Measurements from ENCODE around the gene TTN. TPM values are rescaled to one million over a fixed set of nuclear protein-coding genes. Genes with fewer than 3 reads are reported as not detected.

The TTN gene
- total and polyA plus RNA-seq, 2 of the 8 experiments (the other 6 are each of a cell fraction or from before 2014, with no cell fraction given) = 0.30 to 9.7 TPM

- Histone ChIP-seq H2BK20ac (ENCODE audit: low read length) (no peak overlapping the region), H3K4me2 (ENCODE audit: insufficient read depth in 1 of 2, low read depth in 2 of 2, low read length in 2 of 2) (no peak overlapping the region), H2BK120ac (replicated peaks; ENCODE audit: low read depth, low read length) (no peak overlapping the region), H4K20me1 (replicated peaks in 1 of 2; ENCODE audit: control insufficient read depth in 1 of 2, insufficient read depth in 2 of 2, low read length in 2 of 2) (no peaks in the 10 kb centered on the region), H3K79me2 (ENCODE audit: control insufficient read depth in 1 of 2, insufficient read depth in 2 of 2, low read length in 2 of 2) (no peaks in the 10 kb centered on the region), H4K91ac (replicated peaks; ENCODE audit: insufficient read length, low read length) (no peak overlapping the region), H3K4ac (replicated peaks; ENCODE audit: insufficient read length, low read depth, low read length) (no peak overlapping the region), H2BK5ac (ENCODE audit: low read depth, low read length) (no peak overlapping the region), H3K4me1 (replicated peaks in 1 of 4; ENCODE audit: control insufficient read depth in 3 of 4, insufficient read depth in 4 of 4, low read length in 3 of 4) (peaks cover 0 to 13% (median 7%) of the 10 kb centered on the region in 4 experiments; a peak in 3 of 7 replicates), H4K8ac (ENCODE audit: extremely low read depth, insufficient read depth, low read length) (no peak overlapping the region), H2BK15ac (ENCODE audit: low read length) (no peak overlapping the region), H3K9me3 (ENCODE audit: insufficient read depth in 2 of 2, low read depth in 1 of 2, low read length in 1 of 2) (peaks cover 0 to 3% of the 10 kb centered on the region in 2 experiments; a peak in 1 of 4 replicates), H3K79me1 (ENCODE audit: low read depth, low read length) (no peaks in the 10 kb centered on the region), H3K36me3 (ENCODE audit: control insufficient read depth in 2 of 4, insufficient read depth in 4 of 4, low read length in 3 of 4) (no peaks in the 10 kb centered on the region; a peak in 1 of 8 replicates), H4K5ac (ENCODE audit: insufficient read length, low read depth, low read length) (no peak overlapping the region), H3K9ac (replicated peaks in 1 of 4; ENCODE audit: extremely low read depth in 1 of 4, low read depth in 3 of 4, low read length in 3 of 4) (no peak overlapping the region), H3K23me2 (ENCODE audit: low read depth, low read length) (no peaks in the 10 kb centered on the region), H3K14ac (ENCODE audit: insufficient read length) (no peak overlapping the region), H3K18ac (ENCODE audit: extremely low read depth, low read length) (no peak overlapping the region), H2BK12ac (ENCODE audit: low read depth, low read length) (no peak overlapping the region), H3K27me3 (replicated peaks in 1 of 4; ENCODE audit: control insufficient read depth in 3 of 4, extremely low read depth in 1 of 4, insufficient read depth in 3 of 4, low read length in 3 of 4) (no peaks in the 10 kb centered on the region), H2AK5ac (ENCODE audit: low read depth, low read length) (no peak overlapping the region), H3K27ac (ENCODE audit: low read depth, low read length) (no peak overlapping the region), H2AFZ (ENCODE audit: low read length) (0 out of 2 replicates have a peak overlapping the region, but pooled peaks have one; percentile 28), H3K23ac (ENCODE audit: insufficient read length) (no peak overlapping the region), H3K56ac (replicated peaks; ENCODE audit: insufficient read length, low read depth, low read length) (no peak overlapping the region), H3K4me3 (ENCODE audit: extremely low read depth in 1 of 4, insufficient read depth in 2 of 4, low read depth in 3 of 4, low read length in 4 of 4) (no peak overlapping the region)
- DNase-seq (ENCODE audit: low read depth in 1 of 2, low spot score in 2 of 2) (no peak), FAIRE-seq (no peak)
- ChIA-PET POLR2A (ENCODE audit: partially characterized antibody) (no interaction called here), CTCF (ENCODE audit: partially characterized antibody) (interaction anchor here (1.9 kb wide), 1 partner anchor 40 kb away, joined by 4 read pairs; no protein-coding TSS in a partner anchor)
- WGBS, 2 experiments (ENCODE audit: extremely low coverage in 1 of 2, insufficient coverage in 1 of 2, insufficient read length in 1 of 2, insufficient replicate concordance in 2 of 2, low coverage in 1 of 2, low lambda C conversion rate in 2 of 2, missing lambda C conversion rate in 1 of 2) = 83% methylated on average over 4 of the region's 4 CpGs; no CpG with 5 or more reads in 1 of the 2 experiments
- TF ChIP-seq SRF (IDR thresholded peaks at IDR 0.05; ENCODE audit: low read depth, low read length) (no peak), PHF8 (conservative IDR thresholded peaks at IDR 0.05; ENCODE audit: low read depth, low read length) (no peak), RNF2 (IDR thresholded peaks at IDR 0.05; ENCODE audit: borderline replicate concordance, low read depth, low read length, missing control alignments, poor library complexity, severe bottlenecking) (no peak), RFX5 (IDR thresholded peaks at IDR 0.05; ENCODE audit: borderline replicate concordance, low read depth, low read length) (no peak), TAF1 (IDR thresholded peaks at IDR 0.05; ENCODE audit: low read depth, low read length) (no peak), CHD2 (IDR thresholded peaks at IDR 0.05; ENCODE audit: low read length) (no peak), ATF3 (IDR thresholded peaks at IDR 0.05; ENCODE audit: insufficient read depth, low read depth, low read length) (no peak), ATF2 (IDR thresholded peaks at IDR 0.05; ENCODE audit: low read length) (no peak), CBX5 (IDR thresholded peaks at IDR 0.05; ENCODE audit: low read depth, low read length) (no peak)
- TF ChIP-seq, protein P1, sequence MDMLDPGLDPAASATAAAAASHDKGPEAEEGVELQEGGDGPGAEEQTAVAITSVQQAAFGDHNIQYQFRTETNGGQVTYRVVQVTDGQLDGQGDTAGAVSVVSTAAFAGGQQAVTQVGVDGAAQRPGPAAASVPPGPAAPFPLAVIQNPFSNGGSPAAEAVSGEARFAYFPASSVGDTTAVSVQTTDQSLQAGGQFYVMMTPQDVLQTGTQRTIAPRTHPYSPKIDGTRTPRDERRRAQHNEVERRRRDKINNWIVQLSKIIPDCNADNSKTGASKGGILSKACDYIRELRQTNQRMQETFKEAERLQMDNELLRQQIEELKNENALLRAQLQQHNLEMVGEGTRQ (IDR thresholded peaks at IDR 0.05; ENCODE audit: low read length) = no peak
These were observed 37.0 kb upstream of the TTN start for GRCh38 chr2:178844269-178844668.

All from H1 (cell line).